ENCODE results near the gene AP3M1.

AP3M1 gene

DNA sequence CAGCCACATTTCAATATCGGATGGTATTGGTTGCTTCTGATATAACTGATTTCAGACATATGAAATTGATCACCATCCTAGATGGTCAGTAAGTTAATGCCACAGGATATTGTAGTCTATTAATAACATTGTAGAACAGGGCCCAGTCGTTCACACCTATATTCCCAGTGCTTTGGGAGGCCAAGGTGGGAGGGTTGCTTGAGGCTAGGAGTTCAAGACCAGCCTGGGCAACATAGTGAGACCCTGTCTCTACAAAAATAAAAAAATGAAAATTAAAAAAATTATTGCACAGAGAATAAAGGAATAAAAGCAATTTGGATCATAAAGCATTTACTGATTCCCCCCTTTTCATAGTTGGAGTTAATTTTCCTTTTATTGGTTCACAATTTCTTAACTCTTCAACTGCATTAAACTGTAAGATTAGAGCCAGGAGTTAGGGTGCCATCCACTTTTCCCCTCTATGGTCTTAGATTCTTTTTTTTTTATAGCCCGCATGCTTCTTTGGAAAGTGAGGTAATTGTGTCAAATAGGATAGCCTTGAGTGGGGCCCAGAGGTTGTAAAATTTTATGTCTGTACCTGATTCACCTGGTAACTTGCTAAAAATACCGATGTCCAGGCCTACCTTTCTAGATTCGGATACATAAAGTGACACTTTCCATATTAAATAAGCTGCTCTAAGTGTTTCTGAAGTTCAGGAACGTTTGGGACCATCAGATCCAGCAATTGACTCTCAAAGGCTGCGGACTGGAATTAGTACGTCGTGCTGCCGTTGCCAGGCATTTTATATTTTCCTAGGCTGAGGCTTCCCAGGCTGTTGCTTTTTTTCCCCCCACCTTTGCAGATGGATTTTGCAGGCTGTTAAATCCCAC, 25.1 kb upstream of the AP3M1 start:
- POLR2A ChIA-PET: interaction anchor here (0.8 to 2.3 kb wide), 8 partner anchors 10 to 1036 kb away, joined by 3 to 22 read pairs (median 6); partner anchors contain the start of genes ADK, AP3M1 and VDAC2
- Histone ChIP-seq H3K4me3 (ENCODE audit: low read depth, low read length) (peak overlapping the region; percentile 71), H3K36me3 (ENCODE audit: control insufficient read depth in 2 of 2, insufficient read depth in 1 of 2, low read length in 2 of 2) (no peaks in the 10 kb centered on the region), H3K9me3 (ENCODE audit: control insufficient read depth, insufficient read depth, low read depth, low read length) (no peaks in the 10 kb centered on the region), H3K4me1 (ENCODE audit: control insufficient read depth, insufficient read depth, low read length) (peaks cover 6% of the 10 kb centered on the region; the same call in 1 of the 2 replicates), H3K27ac (ENCODE audit: extremely low read depth, low read depth, low read length) (peak overlapping the region; percentile 78)
- CTCF ChIA-PET: interaction anchor here (0.7 kb wide), 1 partner anchor 48 kb away, joined by 3 read pairs; no protein-coding TSS in a partner anchor
- TF ChIP-seq GFI1B (tag by site-specific recombination; IDR thresholded peaks at IDR 0.05): no peak
- 0 out of 2 replicates have a peak, but pooled peaks have one; percentile 16 for TF ChIP-seq ZFP37 (tag by site-specific recombination; IDR thresholded peaks at IDR 0.05)
- TF ChIP-seq, protein P1, sequence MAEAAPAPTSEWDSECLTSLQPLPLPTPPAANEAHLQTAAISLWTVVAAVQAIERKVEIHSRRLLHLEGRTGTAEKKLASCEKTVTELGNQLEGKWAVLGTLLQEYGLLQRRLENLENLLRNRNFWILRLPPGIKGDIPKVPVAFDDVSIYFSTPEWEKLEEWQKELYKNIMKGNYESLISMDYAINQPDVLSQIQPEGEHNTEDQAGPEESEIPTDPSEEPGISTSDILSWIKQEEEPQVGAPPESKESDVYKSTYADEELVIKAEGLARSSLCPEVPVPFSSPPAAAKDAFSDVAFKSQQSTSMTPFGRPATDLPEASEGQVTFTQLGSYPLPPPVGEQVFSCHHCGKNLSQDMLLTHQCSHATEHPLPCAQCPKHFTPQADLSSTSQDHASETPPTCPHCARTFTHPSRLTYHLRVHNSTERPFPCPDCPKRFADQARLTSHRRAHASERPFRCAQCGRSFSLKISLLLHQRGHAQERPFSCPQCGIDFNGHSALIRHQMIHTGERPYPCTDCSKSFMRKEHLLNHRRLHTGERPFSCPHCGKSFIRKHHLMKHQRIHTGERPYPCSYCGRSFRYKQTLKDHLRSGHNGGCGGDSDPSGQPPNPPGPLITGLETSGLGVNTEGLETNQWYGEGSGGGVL (tag by site-specific recombination; IDR thresholded peaks at IDR 0.05): peak; percentile 26; the same call in 1 of the 2 replicates
- TF ChIP-seq, protein P2, sequence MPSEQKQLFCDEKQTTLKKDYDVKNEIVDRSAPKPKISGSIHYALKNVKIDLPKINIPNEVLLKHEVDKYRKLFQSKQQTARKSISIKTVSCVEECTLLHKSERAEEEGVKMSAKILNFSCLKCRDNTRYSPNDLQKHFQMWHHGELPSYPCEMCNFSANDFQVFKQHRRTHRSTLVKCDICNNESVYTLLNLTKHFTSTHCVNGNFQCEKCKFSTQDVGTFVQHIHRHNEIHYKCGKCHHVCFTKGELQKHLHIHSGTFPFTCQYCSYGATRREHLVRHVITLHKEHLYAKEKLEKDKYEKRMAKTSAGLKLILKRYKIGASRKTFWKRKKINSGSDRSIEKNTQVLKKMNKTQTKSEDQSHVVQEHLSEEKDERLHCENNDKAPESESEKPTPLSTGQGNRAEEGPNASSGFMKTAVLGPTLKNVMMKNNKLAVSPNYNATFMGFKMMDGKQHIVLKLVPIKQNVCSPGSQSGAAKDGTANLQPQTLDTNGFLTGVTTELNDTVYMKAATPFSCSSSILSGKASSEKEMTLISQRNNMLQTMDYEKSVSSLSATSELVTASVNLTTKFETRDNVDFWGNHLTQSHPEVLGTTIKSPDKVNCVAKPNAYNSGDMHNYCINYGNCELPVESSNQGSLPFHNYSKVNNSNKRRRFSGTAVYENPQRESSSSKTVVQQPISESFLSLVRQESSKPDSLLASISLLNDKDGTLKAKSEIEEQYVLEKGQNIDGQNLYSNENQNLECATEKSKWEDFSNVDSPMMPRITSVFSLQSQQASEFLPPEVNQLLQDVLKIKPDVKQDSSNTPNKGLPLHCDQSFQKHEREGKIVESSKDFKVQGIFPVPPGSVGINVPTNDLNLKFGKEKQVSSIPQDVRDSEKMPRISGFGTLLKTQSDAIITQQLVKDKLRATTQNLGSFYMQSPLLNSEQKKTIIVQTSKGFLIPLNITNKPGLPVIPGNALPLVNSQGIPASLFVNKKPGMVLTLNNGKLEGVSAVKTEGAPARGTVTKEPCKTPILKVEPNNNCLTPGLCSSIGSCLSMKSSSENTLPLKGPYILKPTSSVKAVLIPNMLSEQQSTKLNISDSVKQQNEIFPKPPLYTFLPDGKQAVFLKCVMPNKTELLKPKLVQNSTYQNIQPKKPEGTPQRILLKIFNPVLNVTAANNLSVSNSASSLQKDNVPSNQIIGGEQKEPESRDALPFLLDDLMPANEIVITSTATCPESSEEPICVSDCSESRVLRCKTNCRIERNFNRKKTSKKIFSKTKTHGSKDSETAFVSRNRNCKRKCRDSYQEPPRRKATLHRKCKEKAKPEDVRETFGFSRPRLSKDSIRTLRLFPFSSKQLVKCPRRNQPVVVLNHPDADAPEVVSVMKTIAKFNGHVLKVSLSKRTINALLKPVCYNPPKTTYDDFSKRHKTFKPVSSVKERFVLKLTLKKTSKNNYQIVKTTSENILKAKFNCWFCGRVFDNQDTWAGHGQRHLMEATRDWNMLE (tag by site-specific recombination; conservative IDR thresholded peaks at IDR 0.05; ENCODE audit: low read depth): 0 out of 2 replicates have a peak, but pooled peaks have one; percentile 21
- no peak for TF ChIP-seq ZNF426 (tag by site-specific recombination; IDR thresholded peaks at IDR 0.05)
- no peak for TF ChIP-seq ZNF211 (tag by site-specific recombination; IDR thresholded peaks at IDR 0.05; ENCODE audit: low read depth)
- TF ChIP-seq KLF10 (tag by site-specific recombination; IDR thresholded peaks at IDR 0.05): peak; percentile 48; the same call in 1 of the 2 replicates
- no peak for TF ChIP-seq ZNF777 (tag by site-specific recombination; IDR thresholded peaks at IDR 0.05; ENCODE audit: borderline replicate concordance)
- no peak for TF ChIP-seq ZNF112 (tag by site-specific recombination; IDR thresholded peaks at IDR 0.05)
- TF ChIP-seq ZNF558 (tag by site-specific recombination; IDR thresholded peaks at IDR 0.05): 0 out of 2 replicates have a peak, but pooled peaks have one; percentile 13
- TF ChIP-seq, protein P3, sequence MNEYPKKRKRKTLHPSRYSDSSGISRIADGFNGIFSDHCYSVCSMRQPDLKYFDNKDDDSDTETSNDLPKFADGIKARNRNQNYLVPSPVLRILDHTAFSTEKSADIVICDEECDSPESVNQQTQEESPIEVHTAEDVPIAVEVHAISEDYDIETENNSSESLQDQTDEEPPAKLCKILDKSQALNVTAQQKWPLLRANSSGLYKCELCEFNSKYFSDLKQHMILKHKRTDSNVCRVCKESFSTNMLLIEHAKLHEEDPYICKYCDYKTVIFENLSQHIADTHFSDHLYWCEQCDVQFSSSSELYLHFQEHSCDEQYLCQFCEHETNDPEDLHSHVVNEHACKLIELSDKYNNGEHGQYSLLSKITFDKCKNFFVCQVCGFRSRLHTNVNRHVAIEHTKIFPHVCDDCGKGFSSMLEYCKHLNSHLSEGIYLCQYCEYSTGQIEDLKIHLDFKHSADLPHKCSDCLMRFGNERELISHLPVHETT (tag by site-specific recombination; IDR thresholded peaks at IDR 0.05): no peak
- TF ChIP-seq, protein P4, sequence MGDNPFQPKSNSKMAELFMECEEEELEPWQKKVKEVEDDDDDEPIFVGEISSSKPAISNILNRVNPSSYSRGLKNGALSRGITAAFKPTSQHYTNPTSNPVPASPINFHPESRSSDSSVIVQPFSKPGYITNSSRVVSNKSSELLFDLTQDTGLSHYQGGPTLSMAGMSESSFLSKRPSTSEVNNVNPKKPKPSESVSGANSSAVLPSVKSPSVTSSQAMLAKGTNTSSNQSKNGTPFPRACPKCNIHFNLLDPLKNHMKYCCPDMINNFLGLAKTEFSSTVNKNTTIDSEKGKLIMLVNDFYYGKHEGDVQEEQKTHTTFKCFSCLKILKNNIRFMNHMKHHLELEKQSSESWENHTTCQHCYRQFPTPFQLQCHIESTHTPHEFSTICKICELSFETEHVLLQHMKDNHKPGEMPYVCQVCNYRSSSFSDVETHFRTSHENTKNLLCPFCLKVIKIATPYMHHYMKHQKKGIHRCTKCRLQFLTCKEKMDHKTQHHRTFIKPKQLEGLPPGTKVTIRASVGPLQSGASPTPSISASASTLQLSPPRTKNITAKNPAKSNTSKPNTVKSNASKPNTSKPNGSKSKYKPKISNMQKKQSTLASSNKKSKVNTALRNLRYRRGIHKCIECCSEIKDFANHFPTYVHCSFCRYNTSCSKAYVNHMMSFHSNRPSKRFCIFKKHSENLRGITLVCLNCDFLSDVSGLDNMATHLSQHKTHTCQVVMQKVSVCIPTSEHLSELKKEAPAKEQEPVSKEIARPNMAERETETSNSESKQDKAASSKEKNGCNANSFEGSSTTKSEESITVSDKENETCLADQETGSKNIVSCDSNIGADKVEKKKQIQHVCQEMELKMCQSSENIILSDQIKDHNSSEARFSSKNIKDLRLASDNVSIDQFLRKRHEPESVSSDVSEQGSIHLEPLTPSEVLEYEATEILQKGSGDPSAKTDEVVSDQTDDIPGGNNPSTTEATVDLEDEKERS (tag by site-specific recombination; IDR thresholded peaks at IDR 0.05): no peak
- peak; percentile 91 for TF ChIP-seq ZFP69B (tag by site-specific recombination; IDR thresholded peaks at IDR 0.05)
- peak; percentile 100 for TF ChIP-seq ZNF341 (tag by site-specific recombination; IDR thresholded peaks at IDR 0.05; ENCODE audit: low read depth)
- TF ChIP-seq ZNF785 (tag by site-specific recombination; IDR thresholded peaks at IDR 0.05): no peak
- TF ChIP-seq ZNF600 (tag by site-specific recombination; IDR thresholded peaks at IDR 0.05): peak; percentile 39
- no peak for TF ChIP-seq ZNF416 (tag by site-specific recombination; IDR thresholded peaks at IDR 0.05)
- peak; percentile 83 for TF ChIP-seq ZNF121 (tag by site-specific recombination; IDR thresholded peaks at IDR 0.05)
- TF ChIP-seq IKZF3 (tag by site-specific recombination; IDR thresholded peaks at IDR 0.05): 0 out of 2 replicates have a peak, but pooled peaks have one; percentile 94
- TF ChIP-seq, protein P5, sequence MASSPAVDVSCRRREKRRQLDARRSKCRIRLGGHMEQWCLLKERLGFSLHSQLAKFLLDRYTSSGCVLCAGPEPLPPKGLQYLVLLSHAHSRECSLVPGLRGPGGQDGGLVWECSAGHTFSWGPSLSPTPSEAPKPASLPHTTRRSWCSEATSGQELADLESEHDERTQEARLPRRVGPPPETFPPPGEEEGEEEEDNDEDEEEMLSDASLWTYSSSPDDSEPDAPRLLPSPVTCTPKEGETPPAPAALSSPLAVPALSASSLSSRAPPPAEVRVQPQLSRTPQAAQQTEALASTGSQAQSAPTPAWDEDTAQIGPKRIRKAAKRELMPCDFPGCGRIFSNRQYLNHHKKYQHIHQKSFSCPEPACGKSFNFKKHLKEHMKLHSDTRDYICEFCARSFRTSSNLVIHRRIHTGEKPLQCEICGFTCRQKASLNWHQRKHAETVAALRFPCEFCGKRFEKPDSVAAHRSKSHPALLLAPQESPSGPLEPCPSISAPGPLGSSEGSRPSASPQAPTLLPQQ (tag by site-specific recombination; IDR thresholded peaks at IDR 0.05): peak; percentile 94
- no peak for TF ChIP-seq SALL2 (tag by site-specific recombination; IDR thresholded peaks at IDR 0.05; ENCODE audit: borderline replicate concordance)
- TF ChIP-seq, protein P6, sequence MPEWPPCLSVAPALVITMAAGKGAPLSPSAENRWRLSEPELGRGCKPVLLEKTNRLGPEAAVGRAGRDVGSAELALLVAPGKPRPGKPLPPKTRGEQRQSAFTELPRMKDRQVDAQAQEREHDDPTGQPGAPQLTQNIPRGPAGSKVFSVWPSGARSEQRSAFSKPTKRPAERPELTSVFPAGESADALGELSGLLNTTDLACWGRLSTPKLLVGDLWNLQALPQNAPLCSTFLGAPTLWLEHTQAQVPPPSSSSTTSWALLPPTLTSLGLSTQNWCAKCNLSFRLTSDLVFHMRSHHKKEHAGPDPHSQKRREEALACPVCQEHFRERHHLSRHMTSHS (tag by site-specific recombination; IDR thresholded peaks at IDR 0.05): no peak
